HEK293 (cell line): Measurements from ENCODE around the gene TACR2.

Source experiments
- CTCF ChIA-PET: fragments of 350-600 bp; formaldehyde crosslinking; extraction: SDS; loops from one replicate; lab custom pipeline; 2021; ENCODE audit warnings: antibody characterized with exemption; lab: Yijun Ruan, JAX
- POLR2A ChIA-PET: fragments of 300-600 bp; formaldehyde crosslinking; extraction: SDS; loops from one replicate; lab custom pipeline; 2020; ENCODE audit warnings: antibody characterized with exemption, inconsistent platforms; lab: Yijun Ruan, JAX
- H3K27ac ChIP-seq: fragments of 200-500 bp; sonication (Bioruptor generic); 2 replicates; pipeline ENCODE4 v1.5.1; 2014; ENCODE audit warnings: low read depth, low read length, control low read depth, inconsistent platforms; ENCODE audit errors: extremely low read depth
- H3K36me3 ChIP-seq, 2 experiments: fragments of 200-500 bp in 1 of 2; sonication (Bioruptor generic) in 1 of 2; 1 replicate in 1 of 2; 2 replicates in 1 of 2; pipeline ENCODE4 v1.5.1; 2014 to 2017; ENCODE audit warnings: inconsistent platforms in 2 of 2, low read length in 2 of 2; ENCODE audit not compliant: control insufficient read depth in 2 of 2, insufficient read depth in 1 of 2
- H3K4me1 ChIP-seq: fragments of 200-500 bp; sonication (Bioruptor generic); 2 replicates; pipeline ENCODE4 v1.5.1; 2014; ENCODE audit warnings: mild to moderate bottlenecking, low read length, inconsistent platforms; ENCODE audit not compliant: control insufficient read depth, insufficient read depth
- H3K4me3 ChIP-seq: 2 replicates; pipeline ENCODE4 v1.5.1; 2011; ENCODE audit warnings: low read depth, mild to moderate bottlenecking, control low read depth, low read length, moderate library complexity
- H3K9me3 ChIP-seq: fragments of 200-500 bp; sonication (Bioruptor generic); 2 replicates; pipeline ENCODE4 v1.5.1; 2014; ENCODE audit warnings: low read depth, low read length, inconsistent platforms; ENCODE audit not compliant: control insufficient read depth, insufficient read depth
- AEBP2 ChIP-seq: fragments of 450-650 bp; formaldehyde crosslinking; IDR thresholded peaks from 2 replicates; pipeline ENCODE4 v1.5.1; 2016; ENCODE audit warnings: missing biosample characterization, missing genetic modification characterization, borderline replicate concordance
- BCL11A ChIP-seq: fragments of 450-650 bp; formaldehyde crosslinking; IDR thresholded peaks from 2 replicates; pipeline ENCODE4 v1.5.1; 2016; ENCODE audit warnings: low read depth, missing biosample characterization, missing genetic modification characterization
- HIC1 ChIP-seq: fragments of 450-650 bp; formaldehyde crosslinking; IDR thresholded peaks from 2 replicates; pipeline ENCODE4 v1.5.1; 2016; ENCODE audit warnings: missing biosample characterization, missing genetic modification characterization
- KLF1 ChIP-seq: fragments of 450-650 bp; formaldehyde crosslinking; IDR thresholded peaks from 2 replicates; pipeline ENCODE4 v1.5.1; 2016; ENCODE audit warnings: missing biosample characterization, missing genetic modification characterization
- MZF1 ChIP-seq: fragments of 450-650 bp; formaldehyde crosslinking; IDR thresholded peaks from 2 replicates; pipeline ENCODE4 v1.5.1; 2017; ENCODE audit warnings: missing biosample characterization, missing genetic modification characterization, borderline replicate concordance
- TCF7L2 ChIP-seq: IDR thresholded peaks from 2 replicates; pipeline ENCODE4 v1.6.1; 2011; ENCODE audit warnings: low read depth, mild to moderate bottlenecking, inconsistent platforms, low read length, moderate library complexity, borderline replicate concordance
- ZNF133 ChIP-seq: fragments of 450-650 bp; formaldehyde crosslinking; IDR thresholded peaks from 2 replicates; pipeline ENCODE4 v1.5.1; 2016; ENCODE audit warnings: missing biosample characterization, missing genetic modification characterization
- ZNF366 ChIP-seq: fragments of 450-650 bp; formaldehyde crosslinking; conservative IDR thresholded peaks from 2 replicates; pipeline ENCODE4 v1.5.1; 2016; ENCODE audit warnings: missing biosample characterization, missing genetic modification characterization
- ZNF391 ChIP-seq: fragments of 450-650 bp; formaldehyde crosslinking; IDR thresholded peaks from 2 replicates; pipeline ENCODE4 v1.5.1; 2016; ENCODE audit warnings: low read depth, missing biosample characterization, missing genetic modification characterization, borderline replicate concordance
- ZNF510 ChIP-seq: fragments of 450-650 bp; formaldehyde crosslinking; IDR thresholded peaks from 2 replicates; pipeline ENCODE4 v1.5.1; 2018; ENCODE audit warnings: mild to moderate bottlenecking, missing genetic modification characterization, missing biosample characterization; ENCODE audit not compliant: insufficient replicate concordance
- ZNF518A ChIP-seq: fragments of 450-650 bp; formaldehyde crosslinking; conservative IDR thresholded peaks from 2 replicates; pipeline ENCODE4 v1.5.1; 2016; ENCODE audit warnings: low read depth, missing biosample characterization, missing genetic modification characterization
- ZNF555 ChIP-seq: fragments of 450-650 bp; formaldehyde crosslinking; conservative IDR thresholded peaks from 2 replicates; pipeline ENCODE4 v1.5.1; 2017; ENCODE audit warnings: missing biosample characterization, mild to moderate bottlenecking, missing genetic modification characterization, inconsistent platforms
- ZNF561 ChIP-seq: fragments of 450-650 bp; IDR thresholded peaks from 2 replicates; pipeline ENCODE4 v1.5.1; 2018; ENCODE audit warnings: missing biosample characterization, missing genetic modification characterization, borderline replicate concordance
- ZNF596 ChIP-seq: fragments of 450-650 bp; IDR thresholded peaks from 2 replicates; pipeline ENCODE4 v1.5.0; 2018; ENCODE audit warnings: missing biosample characterization, mild to moderate bottlenecking, missing genetic modification characterization, moderate library complexity
- ZNF639 ChIP-seq: fragments of 450-650 bp; formaldehyde crosslinking; IDR thresholded peaks from 2 replicates; pipeline ENCODE4 v1.5.1; 2016; ENCODE audit warnings: missing biosample characterization, missing genetic modification characterization
- ZNF747 ChIP-seq: fragments of 450-650 bp; formaldehyde crosslinking; IDR thresholded peaks from 2 replicates; pipeline ENCODE4 v1.5.1; 2016; ENCODE audit warnings: missing biosample characterization, missing genetic modification characterization
- ZNF768 ChIP-seq: fragments of 450-650 bp; formaldehyde crosslinking; IDR thresholded peaks from 2 replicates; pipeline ENCODE4 v1.5.1; 2018; ENCODE audit warnings: missing biosample characterization, mild to moderate bottlenecking, missing genetic modification characterization
- ZNF777 ChIP-seq: fragments of 450-650 bp; formaldehyde crosslinking; IDR thresholded peaks from 2 replicates; pipeline ENCODE4 v1.5.1; 2017; ENCODE audit warnings: missing biosample characterization, missing genetic modification characterization, borderline replicate concordance

Gene TACR2

GRCh38 chr10:69461243-69462025 is 44.7 kb upstream of the TACR2 start:
- Histone ChIP-seq H3K4me1 (peaks cover 3% of the 10 kb centered on the region; the same call in 1 of the 2 replicates), H3K9me3 (no peaks in the 10 kb centered on the region)
- TF ChIP-seq KLF1 (tag by site-specific recombination) = no peak
- TF ChIP-seq ZNF555 (tag by site-specific recombination) = no peak
- TF ChIP-seq ZNF391 (tag by site-specific recombination) = no peak
- TF ChIP-seq ZNF777 (tag by site-specific recombination) = no peak
- no peak for TF ChIP-seq ZNF518A (tag by site-specific recombination)
- TF ChIP-seq ZNF366 = no peak
- no peak for TF ChIP-seq ZNF747
- TF ChIP-seq HIC1 (tag by site-specific recombination) = no peak
- no peak for TF ChIP-seq TCF7L2
- TF ChIP-seq BCL11A = no peak
- no peak for TF ChIP-seq ZNF133 (tag by site-specific recombination)
- no peak for TF ChIP-seq ZNF639 (tag by site-specific recombination)
- TF ChIP-seq ZNF561 = no peak
- TF ChIP-seq AEBP2 (tag by site-specific recombination) = no peak
- no peak for TF ChIP-seq MZF1 (tag by site-specific recombination)
- TF ChIP-seq ZNF510 (tag by site-specific recombination) = no peak
- no peak for TF ChIP-seq ZNF768
- no peak for TF ChIP-seq ZNF596
- TF ChIP-seq, all 188 proteins: peak for 0
- H3K27ac ChIP-seq = no peak overlapping the region
- no peak overlapping the region for H3K4me3 ChIP-seq
- H3K36me3 ChIP-seq = peaks cover 0 to 6% of the 10 kb centered on the region in 2 experiments; a peak in 1 of 3 replicates
- ChIA-PET CTCF (interaction anchor here (0.6 to 1.7 kb wide), 2 partner anchors 11 to 54 kb away, joined by 3 to 4 read pairs; no protein-coding TSS in a partner anchor), POLR2A (no interaction called here)
